ENCODE results near the gene SULT1C2. TPM values are rescaled to one million over a fixed set of nuclear protein-coding genes. Genes with fewer than 3 reads are reported as not detected.

Gene SULT1C2
- total RNA-seq, 1 donor from 2014 or later = 1.9 TPM

GRCh38 chr2:108329771-108330170 is 41.1 kb downstream of the SULT1C2 start:
- no peak for DNase-seq
- Histone ChIP-seq H3K27me3 (ENCODE audit: low read depth) (no peaks in the 10 kb centered on the region), H3K27ac (replicated peaks) (no peak overlapping the region), H3K36me3 (no peaks in the 10 kb centered on the region), H3K4me3 (no peak overlapping the region), H3K4me1 (peaks cover 5% of the 10 kb centered on the region), H3K9me3 (replicated peaks) (no peaks in the 10 kb centered on the region)
- intact Hi-C loops (cut with micrococcal nuclease) = no loop called here
- no peak for TF ChIP-seq CTCF (IDR thresholded peaks at IDR 0.05; ENCODE audit: borderline replicate concordance)

- intact Hi-C loops (cut with micrococcal nuclease) = no loop called here
- DNase-seq = no peak
- Histone ChIP-seq H3K36me3 (no peaks in the 10 kb centered on the region), H3K4me3 (no peak overlapping the region), H3K9me3 (replicated peaks) (no peaks in the 10 kb centered on the region), H3K27me3 (ENCODE audit: low read depth) (no peaks in the 10 kb centered on the region), H3K27ac (replicated peaks) (no peak overlapping the region), H3K4me1 (peaks cover 5% of the 10 kb centered on the region)
- no peak for TF ChIP-seq CTCF (IDR thresholded peaks at IDR 0.05; ENCODE audit: borderline replicate concordance)
These were observed 42.3 kb downstream of the SULT1C2 start for GRCh38 chr2:108330979-108331378.

GRCh38 chr2:108345951-108346350 is 57.3 kb downstream of the SULT1C2 start:
- H3K27me3 ChIP-seq (ENCODE audit: low read depth) = peaks cover 19% of the 10 kb centered on the region
- intact Hi-C loops (cut with micrococcal nuclease) = no loop called here

GRCh38 chr2:108346827-108347226 is 58.1 kb downstream of the SULT1C2 start:
- H3K4me3 ChIP-seq = no peak overlapping the region
- no peak overlapping the region for H3K27ac ChIP-seq (replicated peaks)
- TF ChIP-seq CTCF (IDR thresholded peaks at IDR 0.05; ENCODE audit: borderline replicate concordance) = no peak
- DNase-seq = no peak
- no peaks in the 10 kb centered on the region for H3K36me3 ChIP-seq
- H3K9me3 ChIP-seq (replicated peaks) = no peaks in the 10 kb centered on the region
- intact Hi-C loops (cut with micrococcal nuclease) = no loop called here
- peaks cover 19% of the 10 kb centered on the region for H3K27me3 ChIP-seq (ENCODE audit: low read depth)
- H3K4me1 ChIP-seq = no peaks in the 10 kb centered on the region

More at GRCh38 chr2:108345951-108346350, 57.3 kb downstream of the SULT1C2 start:
- Histone ChIP-seq H3K27ac (replicated peaks) (no peak overlapping the region), H3K9me3 (replicated peaks) (no peaks in the 10 kb centered on the region), H3K4me1 (no peaks in the 10 kb centered on the region), H3K4me3 (no peak overlapping the region), H3K36me3 (no peaks in the 10 kb centered on the region)
- DNase-seq = no peak
- no peak for TF ChIP-seq CTCF (IDR thresholded peaks at IDR 0.05; ENCODE audit: borderline replicate concordance)

GRCh38 chr2:108347786-108348185 is 59.1 kb downstream of the SULT1C2 start:
- no peaks in the 10 kb centered on the region for H3K36me3 ChIP-seq
- H3K27ac ChIP-seq (replicated peaks) = no peak overlapping the region
- TF ChIP-seq CTCF (IDR thresholded peaks at IDR 0.05; ENCODE audit: borderline replicate concordance) = no peak
- H3K27me3 ChIP-seq (ENCODE audit: low read depth) = peaks cover 19% of the 10 kb centered on the region
- DNase-seq = no peak
- intact Hi-C loops (cut with micrococcal nuclease) = no loop called here
- H3K9me3 ChIP-seq (replicated peaks) = no peaks in the 10 kb centered on the region
- no peak overlapping the region for H3K4me3 ChIP-seq
- no peaks in the 10 kb centered on the region for H3K4me1 ChIP-seq
